GM12801 (cell line): ENCODE measurements around the gene B9D2.

ENCODE experiments used
- CTCF ChIP-seq: IDR thresholded peaks from one replicate; pipeline ENCODE4 v1.5.1; 2011; ENCODE audit warnings: control low read depth; ENCODE audit not compliant: insufficient read length; ENCODE audit errors: extremely low read depth

B9D2 gene

GRCh38 chr19:41352609-41353465 lies 11.1 kb downstream of the B9D2 start:
- TF ChIP-seq CTCF = no peak

DNA sequence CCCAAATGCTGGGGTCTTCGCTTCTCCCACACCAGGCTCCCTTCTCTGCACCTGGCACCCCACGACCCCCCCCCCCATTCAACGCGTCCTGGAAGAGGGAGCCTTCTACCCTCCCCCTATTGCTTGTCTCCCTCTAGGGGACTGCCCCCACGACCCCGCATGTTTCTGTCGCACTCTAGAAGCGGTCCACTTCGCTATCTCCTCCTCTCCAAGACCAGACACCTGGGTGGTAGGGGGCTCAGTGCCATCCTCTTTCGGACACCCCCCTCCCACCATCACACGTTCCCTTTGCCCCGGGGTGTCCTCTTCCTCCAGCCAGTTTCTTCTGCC lies 11.7 kb downstream of the B9D2 start:
- TF ChIP-seq CTCF = no peak

GRCh38 chr19:41351339-41352245 lies 12.4 kb downstream of the B9D2 start:
- TF ChIP-seq CTCF = no peak

DNA sequence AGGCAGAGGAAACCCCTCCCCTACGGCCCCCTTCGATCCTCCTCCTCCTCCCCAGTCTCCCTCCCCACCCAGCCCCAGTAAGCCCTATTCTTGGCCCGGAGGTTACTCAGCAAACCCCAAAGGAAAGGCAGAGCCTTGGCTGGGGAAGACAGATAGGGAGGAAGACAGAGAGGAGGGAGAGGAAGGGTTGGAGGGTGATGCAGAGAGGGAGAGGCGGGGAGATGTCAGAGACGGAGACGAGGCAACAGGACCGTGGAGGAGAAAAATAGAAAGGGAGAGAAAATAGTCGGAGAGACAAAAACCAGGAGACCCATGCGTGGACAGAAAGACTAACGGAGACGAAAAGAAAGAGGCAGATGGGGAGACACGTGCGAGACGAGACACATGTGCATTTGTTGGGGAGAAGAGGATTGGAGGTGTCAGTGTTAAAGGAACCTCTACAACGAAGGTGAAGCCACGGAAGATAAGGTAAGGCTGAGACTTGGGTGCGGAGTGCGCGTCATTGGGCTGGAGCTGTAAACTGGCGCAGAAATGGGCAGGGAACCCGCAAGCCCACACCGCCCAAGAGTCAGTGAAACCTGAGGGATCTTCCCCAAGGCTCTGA lies 13.1 kb downstream of the B9D2 start:
- TF ChIP-seq CTCF = no peak

GRCh38 chr19:41344162-41344561 lies 19.8 kb downstream of the B9D2 start:
- no peak for TF ChIP-seq CTCF

DNA sequence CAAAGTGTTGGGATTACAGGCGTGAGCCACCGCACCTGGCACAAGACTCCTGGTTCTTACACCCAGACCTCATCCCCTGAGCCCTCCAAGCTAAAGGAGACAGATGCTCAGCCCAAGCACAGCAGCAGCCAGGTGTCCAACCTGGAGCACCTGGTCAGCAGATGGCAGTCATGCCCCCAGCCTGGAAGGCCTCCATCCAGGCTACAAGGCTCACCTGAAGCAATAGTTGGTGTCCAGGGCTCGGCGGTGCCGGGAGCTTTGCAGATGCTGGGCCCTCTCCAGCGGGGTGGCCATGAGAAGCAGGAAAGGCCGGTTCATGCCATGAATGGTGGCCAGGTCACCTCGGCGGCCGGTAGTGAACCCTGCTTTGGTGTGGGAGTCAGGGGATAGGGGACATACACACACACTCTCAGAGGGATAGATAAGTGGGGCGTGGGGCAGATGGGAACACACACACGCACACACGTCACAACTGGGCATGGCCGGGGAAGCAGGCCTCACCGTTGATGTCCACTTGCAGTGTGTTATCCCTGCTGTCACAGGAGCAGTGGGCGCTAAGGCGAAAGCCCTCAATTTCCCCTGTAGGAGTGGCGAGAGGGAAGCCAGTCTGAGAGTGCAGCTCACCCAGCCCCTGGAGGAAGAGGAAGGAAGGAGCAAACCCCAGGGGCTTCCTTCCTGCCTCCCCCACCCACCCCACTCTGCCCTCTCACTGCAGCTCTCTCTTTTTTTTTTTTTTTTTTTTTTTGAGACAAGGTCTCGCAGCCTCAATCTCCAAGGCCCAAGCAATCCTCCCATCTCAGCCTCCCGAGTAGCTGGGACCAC lies 22.1 kb downstream of the B9D2 start:
- TF ChIP-seq CTCF = no peak
